MM.1S (cell line): ENCODE data around the gene NTRK3.
A peak's percentile ranks its signal among the peaks of the same experiment; 100 is the strongest.

Source experiments
- DNase-seq: peaks from one replicate; pipeline ENCODE4 v3.0.0-alpha.2; 2015
- H2AFZ ChIP-seq: fragments of 300-600 bp; sonication (generic); 2 replicates; pipeline ENCODE4 v1.6.0; 2016; ENCODE audit warnings: antibody characterized with exemption, low read length
- H3F3A ChIP-seq: fragments of 300-600 bp; sonication (generic); 2 replicates; pipeline ENCODE4 v1.6.1; 2016; ENCODE audit warnings: mild to moderate bottlenecking, antibody characterized with exemption, low read length, moderate library complexity, mixed read lengths; ENCODE audit not compliant: insufficient read depth
- H3K27ac ChIP-seq: fragments of 300-600 bp; sonication (generic); 2 replicates; pipeline ENCODE4 v1.5.1; 2016; ENCODE audit warnings: mild to moderate bottlenecking, low read length
- H3K27me3 ChIP-seq: fragments of 300-600 bp; sonication (generic); replicated peaks from 2 replicates; pipeline ENCODE4 v1.6.0; 2016; ENCODE audit warnings: low read length; ENCODE audit not compliant: insufficient read depth
- H3K36me3 ChIP-seq: fragments of 300-600 bp; sonication (generic); replicated peaks from 2 replicates; pipeline ENCODE4 v1.6.1; 2016; ENCODE audit warnings: mild to moderate bottlenecking, low read length, mixed read lengths; ENCODE audit not compliant: insufficient read depth
- H3K4me1 ChIP-seq: fragments of 300-600 bp; sonication (generic); 2 replicates; pipeline ENCODE4 v1.6.1; 2016; ENCODE audit warnings: low read length, mixed read lengths
- H3K4me2 ChIP-seq: fragments of 300-600 bp; sonication (generic); 2 replicates; pipeline ENCODE4 v1.6.0; 2016; ENCODE audit warnings: low read depth, low read length
- H3K4me3 ChIP-seq: fragments of 300-600 bp; sonication (generic); 2 replicates; pipeline ENCODE4 v1.5.1; 2016; ENCODE audit warnings: low read length, mixed read lengths
- H3K79me2 ChIP-seq: fragments of 300-600 bp; sonication (generic); 2 replicates; pipeline ENCODE4 v1.6.1; 2016; ENCODE audit warnings: mixed run types, low read length, mixed read lengths
- H3K9ac ChIP-seq: fragments of 300-600 bp; sonication (generic); 2 replicates; pipeline ENCODE4 v1.6.1; 2016; ENCODE audit warnings: low read length, mixed read lengths
- H3K9me2 ChIP-seq: fragments of 300-600 bp; sonication (generic); replicated peaks from 2 replicates; pipeline ENCODE4 v1.6.1; 2016; ENCODE audit warnings: mild to moderate bottlenecking, low read length, mixed read lengths; ENCODE audit not compliant: insufficient read depth
- H3K9me3 ChIP-seq: fragments of 300-600 bp; sonication (generic); replicated peaks from 2 replicates; pipeline ENCODE4 v1.6.1; 2016; ENCODE audit warnings: mild to moderate bottlenecking, low read length, mixed read lengths; ENCODE audit not compliant: insufficient read depth
- H4K20me1 ChIP-seq: fragments of 300-600 bp; sonication (generic); 2 replicates; pipeline ENCODE4 v1.6.1; 2016; ENCODE audit warnings: mild to moderate bottlenecking, low read length, moderate library complexity, mixed read lengths; ENCODE audit not compliant: insufficient read depth
- CTCF ChIP-seq: fragments of 300-600 bp; sonication (generic); IDR thresholded peaks from 2 replicates; pipeline ENCODE4 v1.5.1; 2016; ENCODE audit warnings: antibody characterized with exemption, low read length, mixed read lengths
- EZH2 ChIP-seq: fragments of 300-600 bp; sonication (generic); optimal IDR thresholded peaks from 2 replicates; pipeline ENCODE3; 2017; ENCODE audit warnings: low read depth, mild to moderate bottlenecking, antibody characterized with exemption, low read length, mixed read lengths
- EZH2phosphoT487 ChIP-seq: fragments of 300-600 bp; sonication (generic); IDR thresholded peaks from 2 replicates; pipeline ENCODE4 v1.6.1; 2018; ENCODE audit warnings: antibody characterized with exemption, low read length

Gene NTRK3

GRCh38 chr15:88174571-88174970, 82.0 kb downstream of the NTRK3 start:
- TF ChIP-seq EZH2phosphoT487 = no peak
- TF ChIP-seq CTCF = no peak
- no peak for TF ChIP-seq EZH2
- Histone ChIP-seq H2AFZ (no peak overlapping the region), H3F3A (peaks cover 14% of the 10 kb centered on the region), H3K27ac (no peak overlapping the region), H4K20me1 (no peaks in the 10 kb centered on the region), H3K36me3 (no peaks in the 10 kb centered on the region), H3K27me3 (no peaks in the 10 kb centered on the region), H3K4me1 (peaks cover 28% of the 10 kb centered on the region), H3K9ac (no peak overlapping the region), H3K9me2 (no peaks in the 10 kb centered on the region), H3K79me2 (no peaks in the 10 kb centered on the region), H3K4me3 (no peak overlapping the region), H3K4me2 (no peak overlapping the region), H3K9me3 (no peaks in the 10 kb centered on the region)
- DNase-seq = no peak

GRCh38 chr15:88166082-88166993, 90.2 kb downstream of the NTRK3 start:
- H3K4me1 ChIP-seq = no peaks in the 10 kb centered on the region
- no peak overlapping the region for H2AFZ ChIP-seq
- H3K4me2 ChIP-seq = no peak overlapping the region
- H3K27ac ChIP-seq = no peak overlapping the region
- H3F3A ChIP-seq = no peaks in the 10 kb centered on the region
- H3K79me2 ChIP-seq = no peaks in the 10 kb centered on the region
- H3K4me3 ChIP-seq = no peak overlapping the region
- no peaks in the 10 kb centered on the region for H3K27me3 ChIP-seq
- H3K9me2 ChIP-seq = no peaks in the 10 kb centered on the region
- DNase-seq = peak; percentile 54
- H3K9me3 ChIP-seq = no peaks in the 10 kb centered on the region
- H4K20me1 ChIP-seq = no peaks in the 10 kb centered on the region; the same call in 1 of the 2 replicates
- no peak overlapping the region for H3K9ac ChIP-seq
- H3K36me3 ChIP-seq = no peaks in the 10 kb centered on the region
- TF ChIP-seq EZH2 (no peak), CTCF (no peak), EZH2phosphoT487 (no peak)

GRCh38 chr15:88161636-88162035, 94.9 kb downstream of the NTRK3 start:
- DNase-seq = no peak
- H3K79me2 ChIP-seq = no peaks in the 10 kb centered on the region
- H4K20me1 ChIP-seq = no peaks in the 10 kb centered on the region; the same call in 1 of the 2 replicates
- H3K4me1 ChIP-seq = peaks cover 15% of the 10 kb centered on the region
- no peaks in the 10 kb centered on the region for H3K9me2 ChIP-seq
- H3K27ac ChIP-seq = no peak overlapping the region
- H3K36me3 ChIP-seq = no peaks in the 10 kb centered on the region
- no peaks in the 10 kb centered on the region for H3K9me3 ChIP-seq
- H3K9ac ChIP-seq = no peak overlapping the region
- no peak overlapping the region for H3K4me3 ChIP-seq
- no peak overlapping the region for H3K4me2 ChIP-seq
- H3F3A ChIP-seq = peaks cover 8% of the 10 kb centered on the region; the same call in 1 of the 2 replicates
- no peak for TF ChIP-seq CTCF
- no peak for TF ChIP-seq EZH2
- no peak for TF ChIP-seq EZH2phosphoT487
- H2AFZ ChIP-seq = no peak overlapping the region
- no peaks in the 10 kb centered on the region for H3K27me3 ChIP-seq
